AG10803 (cell line): ENCODE measurements around the gene PKNOX2.

Experiments used
- DNase-seq: peaks from one replicate; pipeline ENCODE4 v3.0.0; 2010; ENCODE audit warnings: low read depth
- H3K4me3 ChIP-seq: 2 replicates; pipeline ENCODE4 v1.5.1; 2011; ENCODE audit warnings: mild to moderate bottlenecking, low read length, control low read depth
- CTCF ChIP-seq: conservative IDR thresholded peaks from 2 replicates; pipeline ENCODE4 v1.5.1; 2011; ENCODE audit warnings: mild to moderate bottlenecking, low read length, control low read depth, inconsistent platforms

The PKNOX2 gene

GRCh38 chr11:125289419-125290098 lies 125.0 kb downstream of the PKNOX2 start:
- DNase-seq = no peak
- no peak overlapping the region for H3K4me3 ChIP-seq
- TF ChIP-seq CTCF = no peak

- DNase-seq = no peak
- H3K4me3 ChIP-seq = no peak overlapping the region
- no peak for TF ChIP-seq CTCF
These were observed 125.7 kb downstream of the PKNOX2 start for GRCh38 chr11:125290263-125290662.

GRCh38 chr11:125292100-125292499 lies 127.5 kb downstream of the PKNOX2 start:
- no peak for TF ChIP-seq CTCF
- H3K4me3 ChIP-seq = no peak overlapping the region
- DNase-seq = no peak

- H3K4me3 ChIP-seq = no peak overlapping the region
- no peak for DNase-seq
- no peak for TF ChIP-seq CTCF
These were observed 129.0 kb downstream of the PKNOX2 start for GRCh38 chr11:125293596-125293995.

GRCh38 chr11:125295931-125296330 lies 131.4 kb downstream of the PKNOX2 start:
- no peak overlapping the region for H3K4me3 ChIP-seq
- DNase-seq = no peak
- TF ChIP-seq CTCF = no peak

GRCh38 chr11:125297346-125297915 lies 132.9 kb downstream of the PKNOX2 start:
- no peak for TF ChIP-seq CTCF

GRCh38 chr11:125299061-125299615 lies 134.6 kb downstream of the PKNOX2 start:
- DNase-seq = no peak
- no peak for TF ChIP-seq CTCF
- H3K4me3 ChIP-seq = no peak overlapping the region

More at GRCh38 chr11:125297346-125297915, 132.9 kb downstream of the PKNOX2 start:
- DNase-seq = no peak
- no peak overlapping the region for H3K4me3 ChIP-seq
